WTC11 (cell line): ENCODE data around the gene RBM45. TPM values are rescaled to one million over a fixed set of nuclear protein-coding genes. Genes with fewer than 3 reads are reported as not detected.

Experiments
- ATAC-seq: fragments of 200-7000 bp; cut with Tn5 transposase; 2 replicates; pipeline ENCODE4 v1.10.0; 2021; ENCODE audit warnings: mild to moderate bottlenecking, moderate library complexity
- CTCF ChIA-PET: fragments of 300-600 bp; sonication (Branson Sonifier 250); formaldehyde crosslinking; loops from one replicate; lab custom pipeline; 2021; ENCODE audit warnings: antibody characterized with exemption; lab: Charles Lee
- POLR2A ChIA-PET: fragments of 350-600 bp; sonication (Branson Sonifier 250); formaldehyde crosslinking; loops from one replicate; lab custom pipeline; 2021; ENCODE audit warnings: antibody characterized with exemption; lab: Charles Lee
- DNase-seq: peaks from one replicate; pipeline ENCODE4 v3.0.0; 2021; ENCODE audit warnings: low spot score
- H3K27ac Mint-ChIP-seq: 2 replicates; pipeline ENCODE4 v1.8.0; 2021; ENCODE audit warnings: mixed read lengths
- H3K27me3 Mint-ChIP-seq: 2 replicates; pipeline ENCODE4 v1.8.0; 2021; ENCODE audit warnings: low read depth, mild to moderate bottlenecking, moderate library complexity, mixed read lengths
- H3K36me3 Mint-ChIP-seq: 2 replicates; pipeline ENCODE4 v1.8.0; 2021; ENCODE audit warnings: mixed read lengths
- H3K4me1 Mint-ChIP-seq: 2 replicates; pipeline ENCODE4 v1.8.0; 2022; ENCODE audit warnings: mixed read lengths
- H3K4me3 Mint-ChIP-seq: 2 replicates; pipeline ENCODE4 v1.8.0; 2021; ENCODE audit warnings: mild to moderate bottlenecking, moderate library complexity, mixed read lengths
- H3K9me3 Mint-ChIP-seq: 2 replicates; pipeline ENCODE4 v1.8.0; 2021; ENCODE audit warnings: mixed read lengths
- ATF3 ChIP-seq: sonication (generic); formaldehyde crosslinking; conservative IDR thresholded peaks from 2 replicates; pipeline ENCODE4 v1.8.1; 2022; ENCODE audit warnings: mild to moderate bottlenecking, missing genetic modification reagents
- ATF6 ChIP-seq: sonication (generic); formaldehyde crosslinking; IDR thresholded peaks from 2 replicates; pipeline ENCODE4 v1.8.1; 2023; ENCODE audit warnings: mild to moderate bottlenecking, missing genetic modification reagents
- CDX4 ChIP-seq: fragments of 250-450 bp; sonication (Bioruptor Pico); IDR thresholded peaks from 2 replicates; pipeline ENCODE4 v1.9.0; 2021; ENCODE audit warnings: moderate library complexity, mild to moderate bottlenecking, inconsistent platforms, borderline replicate concordance
- ETV6 ChIP-seq: sonication (generic); formaldehyde crosslinking; IDR thresholded peaks from 2 replicates; pipeline ENCODE4 v1.8.1; 2022; ENCODE audit warnings: mild to moderate bottlenecking, missing genetic modification reagents
- FOXK1 ChIP-seq: sonication (generic); formaldehyde crosslinking; IDR thresholded peaks from 2 replicates; pipeline ENCODE4 v1.8.0; 2022; ENCODE audit warnings: mild to moderate bottlenecking, moderate library complexity, missing genetic modification reagents
- GABPB1 ChIP-seq: sonication (generic); formaldehyde crosslinking; IDR thresholded peaks from 2 replicates; pipeline ENCODE4 v1.8.1; 2023; ENCODE audit warnings: mild to moderate bottlenecking, missing genetic modification reagents
- JAZF1 ChIP-seq: fragments of 250-450 bp; sonication (Bioruptor Pico); IDR thresholded peaks from 2 replicates; pipeline ENCODE4 v1.9.0; 2021; ENCODE audit warnings: moderate library complexity, mild to moderate bottlenecking, inconsistent platforms
- MAX ChIP-seq: sonication (generic); formaldehyde crosslinking; IDR thresholded peaks from 2 replicates; pipeline ENCODE4 v1.8.0; 2022; ENCODE audit warnings: mild to moderate bottlenecking, missing genetic modification reagents
- MLX ChIP-seq: sonication (generic); formaldehyde crosslinking; IDR thresholded peaks from 2 replicates; pipeline ENCODE4 v1.8.1; 2023; ENCODE audit warnings: mild to moderate bottlenecking, missing genetic modification reagents, moderate library complexity
- MYBL2 ChIP-seq: sonication (generic); formaldehyde crosslinking; IDR thresholded peaks from 2 replicates; pipeline ENCODE4 v1.8.1; 2023; ENCODE audit warnings: mild to moderate bottlenecking, moderate library complexity, missing genetic modification reagents
- NR1H2 ChIP-seq: sonication (generic); formaldehyde crosslinking; IDR thresholded peaks from 2 replicates; pipeline ENCODE4 v1.9.0; 2021; ENCODE audit warnings: mild to moderate bottlenecking, moderate library complexity, missing genetic modification reagents
- NR2C2 ChIP-seq: sonication (generic); formaldehyde crosslinking; IDR thresholded peaks from 2 replicates; pipeline ENCODE4 v1.8.0; 2022; ENCODE audit warnings: mild to moderate bottlenecking, missing genetic modification reagents
- TCF7 ChIP-seq: sonication (generic); formaldehyde crosslinking; IDR thresholded peaks from 2 replicates; pipeline ENCODE4 v1.8.0; 2022; ENCODE audit warnings: mild to moderate bottlenecking, low read depth, missing genetic modification reagents, moderate library complexity
- USF1 ChIP-seq: sonication (generic); formaldehyde crosslinking; IDR thresholded peaks from 2 replicates; pipeline ENCODE4 v1.8.0; 2022; ENCODE audit warnings: mild to moderate bottlenecking, missing genetic modification reagents
- ZBTB21 ChIP-seq: sonication (generic); formaldehyde crosslinking; IDR thresholded peaks from 2 replicates; pipeline ENCODE4 v1.8.1; 2023; ENCODE audit warnings: mild to moderate bottlenecking, missing genetic modification reagents, borderline replicate concordance
- ZNF232 ChIP-seq: sonication (generic); formaldehyde crosslinking; IDR thresholded peaks from 2 replicates; pipeline ENCODE4 v1.8.0; 2022; ENCODE audit warnings: mild to moderate bottlenecking, missing genetic modification reagents
- ZNF671 ChIP-seq: fragments of 250-450 bp; sonication (Bioruptor Pico); IDR thresholded peaks from 2 replicates; pipeline ENCODE4 v1.8.0; 2021; ENCODE audit warnings: mild to moderate bottlenecking
- ZSCAN18 ChIP-seq: fragments of 250-450 bp; sonication (Bioruptor Pico); IDR thresholded peaks from 2 replicates; pipeline ENCODE4 v2.1.2; 2022; ENCODE audit warnings: mild to moderate bottlenecking, moderate library complexity
- total RNA-seq: library from RNA; stranded (reverse); gene quantifications from 3 replicates; pipeline ENCODE4 v1.2.3, GENCODE V29; 2021

The RBM45 gene
- total RNA-seq, 1 experiment from 2014 or later = 9.2 TPM

- no peak for TF ChIP-seq ZSCAN18
- TF ChIP-seq ETV6 = no peak
- no peak for TF ChIP-seq FOXK1
- TF ChIP-seq ZBTB21 = no peak
- TF ChIP-seq ZNF232 (CRISPR knock-in tag) = no peak
- TF ChIP-seq, all 79 proteins: peak for 0
- ATAC-seq (no peak), DNase-seq (no peak)
- POLR2A ChIA-PET = no interaction called here
- no peak overlapping the region for H3K27ac Mint-ChIP-seq
- H3K4me1 Mint-ChIP-seq = no peaks in the 10 kb centered on the region; the same call in 1 of the 2 replicates
- H3K9me3 Mint-ChIP-seq = no peaks in the 10 kb centered on the region
- no peaks in the 10 kb centered on the region for H3K36me3 Mint-ChIP-seq
- CTCF ChIA-PET = no interaction called here
- no peak overlapping the region for H3K4me3 Mint-ChIP-seq
- H3K27me3 Mint-ChIP-seq = no peaks in the 10 kb centered on the region
Measured at GRCh38 chr2:178163911-178164310, 51.7 kb downstream of the RBM45 start.

GRCh38 chr2:178173657-178174056, 61.4 kb downstream of the RBM45 start:
- Mint-ChIP-seq H3K4me3 (no peak overlapping the region), H3K27me3 (no peaks in the 10 kb centered on the region)
- no peak for DNase-seq
- TF ChIP-seq GABPB1 (no peak), ZSCAN18 (no peak), MLX (no peak), TCF7 (CRISPR knock-in tag) (no peak), MYBL2 (CRISPR knock-in tag) (no peak), CDX4 (CRISPR knock-in tag) (no peak)
- TF ChIP-seq, all 79 proteins: peak for 0
- ChIA-PET POLR2A (no interaction called here), CTCF (no interaction called here)
- Mint-ChIP-seq H3K27ac (no peak overlapping the region), H3K9me3 (no peaks in the 10 kb centered on the region), H3K4me1 (no peaks in the 10 kb centered on the region), H3K36me3 (no peaks in the 10 kb centered on the region)
- ATAC-seq = no peak

GRCh38 chr2:178177066-178177679, 64.9 kb downstream of the RBM45 start:
- no peak overlapping the region for H3K4me3 Mint-ChIP-seq
- DNase-seq = no peak
- H3K27me3 Mint-ChIP-seq = no peaks in the 10 kb centered on the region
- TF ChIP-seq MAX (CRISPR knock-in tag) (no peak), NR1H2 (CRISPR knock-in tag) (no peak), USF1 (no peak), ATF3 (CRISPR knock-in tag) (no peak), ATF6 (no peak), ZNF671 (CRISPR knock-in tag) (no peak), JAZF1 (CRISPR knock-in tag) (no peak), NR2C2 (no peak)
- no peaks in the 10 kb centered on the region for H3K4me1 Mint-ChIP-seq
- ChIA-PET CTCF (no interaction called here), POLR2A (no interaction called here)
- no peaks in the 10 kb centered on the region for H3K9me3 Mint-ChIP-seq
- no peaks in the 10 kb centered on the region for H3K36me3 Mint-ChIP-seq
- no peak overlapping the region for H3K27ac Mint-ChIP-seq
- ATAC-seq = no peak
